ENCODE measurements around the gene RNF150.

- TF ChIP-seq, protein P1, sequence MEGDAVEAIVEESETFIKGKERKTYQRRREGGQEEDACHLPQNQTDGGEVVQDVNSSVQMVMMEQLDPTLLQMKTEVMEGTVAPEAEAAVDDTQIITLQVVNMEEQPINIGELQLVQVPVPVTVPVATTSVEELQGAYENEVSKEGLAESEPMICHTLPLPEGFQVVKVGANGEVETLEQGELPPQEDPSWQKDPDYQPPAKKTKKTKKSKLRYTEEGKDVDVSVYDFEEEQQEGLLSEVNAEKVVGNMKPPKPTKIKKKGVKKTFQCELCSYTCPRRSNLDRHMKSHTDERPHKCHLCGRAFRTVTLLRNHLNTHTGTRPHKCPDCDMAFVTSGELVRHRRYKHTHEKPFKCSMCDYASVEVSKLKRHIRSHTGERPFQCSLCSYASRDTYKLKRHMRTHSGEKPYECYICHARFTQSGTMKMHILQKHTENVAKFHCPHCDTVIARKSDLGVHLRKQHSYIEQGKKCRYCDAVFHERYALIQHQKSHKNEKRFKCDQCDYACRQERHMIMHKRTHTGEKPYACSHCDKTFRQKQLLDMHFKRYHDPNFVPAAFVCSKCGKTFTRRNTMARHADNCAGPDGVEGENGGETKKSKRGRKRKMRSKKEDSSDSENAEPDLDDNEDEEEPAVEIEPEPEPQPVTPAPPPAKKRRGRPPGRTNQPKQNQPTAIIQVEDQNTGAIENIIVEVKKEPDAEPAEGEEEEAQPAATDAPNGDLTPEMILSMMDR (IDR thresholded peaks at IDR 0.05; ENCODE audit: control extremely low read depth in 1 of 3, insufficient read depth in 1 of 3, low read depth in 1 of 3, low read length in 3 of 3), result no peak
- TF ChIP-seq FOSL1 (IDR thresholded peaks at IDR 0.05; ENCODE audit: insufficient read depth, low read depth, low read length), result no peak
These were observed 257.4 kb downstream of the RNF150 start for GRCh38 chr4:140875746-140876452.

All from H1 (cell line).